Duodenal mucosa (tissue), 2 donors: Measurements from ENCODE around the gene PHC2.

ENCODE experiments used
- H3K27ac ChIP-seq: one replicate; pipeline ENCODE4 v1.7.0; 2013; ENCODE audit warnings: low read depth, low read length
- H3K27me3 ChIP-seq, 2 donors: one replicate each; pipeline ENCODE4 v1.7.0; 2013; ENCODE audit warnings: low read length in 2 of 2, control low read depth in 1 of 2; ENCODE audit not compliant: insufficient read depth in 2 of 2, control insufficient read depth in 1 of 2
- H3K36me3 ChIP-seq, 2 donors: one replicate each; pipeline ENCODE4 v1.7.0; 2013; ENCODE audit warnings: low read length in 2 of 2, control low read depth in 1 of 2; ENCODE audit not compliant: insufficient read depth in 2 of 2, control insufficient read depth in 1 of 2
- H3K4me1 ChIP-seq, 2 donors: one replicate each; pipeline ENCODE4 v1.7.0; 2013; ENCODE audit warnings: low read length in 2 of 2, control low read depth in 1 of 2; ENCODE audit not compliant: insufficient read depth in 2 of 2, control insufficient read depth in 1 of 2
- H3K4me3 ChIP-seq, 2 donors: one replicate each; pipeline ENCODE4 v1.7.0; 2013; ENCODE audit warnings: low read length in 2 of 2, low read depth in 1 of 2
- H3K9ac ChIP-seq, 2 donors: one replicate each; pipeline ENCODE4 v1.7.0; 2013; ENCODE audit warnings: low read length in 2 of 2, low read depth in 1 of 2
- H3K9me3 ChIP-seq, 2 donors: one replicate each; pipeline ENCODE4 v1.7.0; 2013; ENCODE audit warnings: low read length in 2 of 2, control low read depth in 1 of 2; ENCODE audit not compliant: control insufficient read depth in 1 of 2

The PHC2 gene

GRCh38 chr1:33391343-33392078 lies 39.4 kb downstream of the PHC2 start:
- Histone ChIP-seq H3K27ac (no peak overlapping the region), H3K9ac (no peak overlapping the region), H3K4me1 (peaks cover 11 to 15% of the 10 kb centered on the region in 2 donors), H3K36me3 (no peaks in the 10 kb centered on the region), H3K27me3 (no peaks in the 10 kb centered on the region), H3K9me3 (no peaks in the 10 kb centered on the region), H3K4me3 (no peak overlapping the region)

GRCh38 chr1:33390542-33390941 lies 40.4 kb downstream of the PHC2 start:
- no peaks in the 10 kb centered on the region for H3K36me3 ChIP-seq
- no peak overlapping the region for H3K27ac ChIP-seq
- peaks cover 13 to 15% of the 10 kb centered on the region in 2 donors for H3K4me1 ChIP-seq
- no peak overlapping the region for H3K9ac ChIP-seq
- H3K27me3 ChIP-seq: no peaks in the 10 kb centered on the region
- no peak overlapping the region for H3K4me3 ChIP-seq
- no peaks in the 10 kb centered on the region for H3K9me3 ChIP-seq

GRCh38 chr1:33388805-33389771 lies 41.8 kb downstream of the PHC2 start:
- Histone ChIP-seq H3K9ac (no peak overlapping the region), H3K27me3 (no peaks in the 10 kb centered on the region), H3K4me1 (peaks cover 13 to 20% of the 10 kb centered on the region in 2 donors), H3K27ac (no peak overlapping the region), H3K9me3 (no peaks in the 10 kb centered on the region), H3K36me3 (no peaks in the 10 kb centered on the region), H3K4me3 (no peak overlapping the region)

GRCh38 chr1:33387625-33388024 lies 43.3 kb downstream of the PHC2 start:
- Histone ChIP-seq H3K4me1 (peaks cover 13 to 24% of the 10 kb centered on the region in 2 donors), H3K36me3 (no peaks in the 10 kb centered on the region), H3K27ac (no peak overlapping the region), H3K27me3 (no peaks in the 10 kb centered on the region), H3K4me3 (no peak overlapping the region), H3K9ac (no peak overlapping the region), H3K9me3 (no peaks in the 10 kb centered on the region)

GRCh38 chr1:33385251-33385650 lies 45.6 kb downstream of the PHC2 start:
- H3K4me3 ChIP-seq: no peak overlapping the region
- no peaks in the 10 kb centered on the region for H3K27me3 ChIP-seq
- H3K9me3 ChIP-seq: no peaks in the 10 kb centered on the region
- H3K36me3 ChIP-seq: no peaks in the 10 kb centered on the region
- no peak overlapping the region for H3K27ac ChIP-seq
- no peak overlapping the region for H3K9ac ChIP-seq
- peaks cover 13 to 24% of the 10 kb centered on the region in 2 donors for H3K4me1 ChIP-seq

GRCh38 chr1:33384040-33384812 lies 46.7 kb downstream of the PHC2 start:
- Histone ChIP-seq H3K9me3 (no peaks in the 10 kb centered on the region), H3K4me3 (no peak overlapping the region), H3K9ac (no peak overlapping the region), H3K4me1 (peaks cover 7 to 24% of the 10 kb centered on the region in 2 donors), H3K36me3 (no peaks in the 10 kb centered on the region), H3K27me3 (no peaks in the 10 kb centered on the region), H3K27ac (no peak overlapping the region)

- no peak overlapping the region for H3K4me3 ChIP-seq
- H3K4me1 ChIP-seq: peaks cover 5 to 24% of the 10 kb centered on the region in 2 donors
Observed at GRCh38 chr1:33383489-33383888, 47.4 kb downstream of the PHC2 start.

GRCh38 chr1:33382661-33383415 lies 48.1 kb downstream of the PHC2 start:
- no peak overlapping the region for H3K9ac ChIP-seq
- H3K27ac ChIP-seq: no peak overlapping the region
- H3K36me3 ChIP-seq: no peaks in the 10 kb centered on the region
- peaks cover 5 to 21% of the 10 kb centered on the region in 2 donors for H3K4me1 ChIP-seq
- H3K27me3 ChIP-seq: no peaks in the 10 kb centered on the region
- no peaks in the 10 kb centered on the region for H3K9me3 ChIP-seq
- H3K4me3 ChIP-seq: no peak overlapping the region

More at GRCh38 chr1:33383489-33383888, 47.4 kb downstream of the PHC2 start:
- Histone ChIP-seq H3K36me3 (no peaks in the 10 kb centered on the region), H3K27ac (no peak overlapping the region), H3K9me3 (no peaks in the 10 kb centered on the region), H3K27me3 (no peaks in the 10 kb centered on the region), H3K9ac (no peak overlapping the region)

- peaks cover 5 to 12% of the 10 kb centered on the region in 2 donors for H3K4me1 ChIP-seq
- no peaks in the 10 kb centered on the region for H3K36me3 ChIP-seq
- H3K9me3 ChIP-seq: no peaks in the 10 kb centered on the region
- H3K27ac ChIP-seq: no peak overlapping the region
- H3K4me3 ChIP-seq: no peak overlapping the region
- H3K9ac ChIP-seq: no peak overlapping the region
- no peaks in the 10 kb centered on the region for H3K27me3 ChIP-seq
Observed at GRCh38 chr1:33381977-33382376, 48.9 kb downstream of the PHC2 start.
